HEK293 (cell line): ENCODE data around the gene MSI2.

Experiments used
- CTCF ChIA-PET: fragments of 350-600 bp; formaldehyde crosslinking; extraction: SDS; loops from one replicate; lab custom pipeline; 2021; ENCODE audit warnings: antibody characterized with exemption; lab: Yijun Ruan, JAX
- POLR2A ChIA-PET: fragments of 300-600 bp; formaldehyde crosslinking; extraction: SDS; loops from one replicate; lab custom pipeline; 2020; ENCODE audit warnings: antibody characterized with exemption, inconsistent platforms; lab: Yijun Ruan, JAX
- H3K27ac ChIP-seq: fragments of 200-500 bp; sonication (Bioruptor generic); 2 replicates; pipeline ENCODE4 v1.5.1; 2014; ENCODE audit warnings: low read depth, low read length, control low read depth, inconsistent platforms; ENCODE audit errors: extremely low read depth
- H3K36me3 ChIP-seq, 2 experiments: fragments of 200-500 bp in 1 of 2; sonication (Bioruptor generic) in 1 of 2; 1 replicate in 1 of 2; 2 replicates in 1 of 2; pipeline ENCODE4 v1.5.1; 2014 to 2017; ENCODE audit warnings: inconsistent platforms in 2 of 2, low read length in 2 of 2; ENCODE audit not compliant: control insufficient read depth in 2 of 2, insufficient read depth in 1 of 2
- H3K4me1 ChIP-seq: fragments of 200-500 bp; sonication (Bioruptor generic); 2 replicates; pipeline ENCODE4 v1.5.1; 2014; ENCODE audit warnings: mild to moderate bottlenecking, low read length, inconsistent platforms; ENCODE audit not compliant: control insufficient read depth, insufficient read depth
- H3K4me3 ChIP-seq: 2 replicates; pipeline ENCODE4 v1.5.1; 2011; ENCODE audit warnings: low read depth, mild to moderate bottlenecking, control low read depth, low read length, moderate library complexity
- H3K9me3 ChIP-seq: fragments of 200-500 bp; sonication (Bioruptor generic); 2 replicates; pipeline ENCODE4 v1.5.1; 2014; ENCODE audit warnings: low read depth, low read length, inconsistent platforms; ENCODE audit not compliant: control insufficient read depth, insufficient read depth
- BCL11A ChIP-seq: fragments of 450-650 bp; formaldehyde crosslinking; IDR thresholded peaks from 2 replicates; pipeline ENCODE4 v1.5.1; 2016; ENCODE audit warnings: low read depth, missing biosample characterization, missing genetic modification characterization
- GLI2 ChIP-seq: fragments of 450-650 bp; formaldehyde crosslinking; IDR thresholded peaks from 2 replicates; pipeline ENCODE4; 2017; ENCODE audit warnings: missing biosample characterization, missing genetic modification characterization, low read depth, borderline replicate concordance
- IKZF3 ChIP-seq: fragments of 450-650 bp; IDR thresholded peaks from 2 replicates; pipeline ENCODE4 v1.5.0; 2018; ENCODE audit warnings: missing biosample characterization, mild to moderate bottlenecking, missing genetic modification characterization, moderate library complexity
- REPIN1 ChIP-seq: fragments of 450-650 bp; formaldehyde crosslinking; IDR thresholded peaks from 2 replicates; pipeline ENCODE4 v1.5.1; 2017; ENCODE audit warnings: missing biosample characterization, missing genetic modification characterization, low read depth
- SCRT1 ChIP-seq: fragments of 450-650 bp; formaldehyde crosslinking; IDR thresholded peaks from 2 replicates; pipeline ENCODE4 v1.5.1; 2016; ENCODE audit warnings: missing biosample characterization, missing genetic modification characterization, borderline replicate concordance
- ZBTB17 ChIP-seq: fragments of 450-650 bp; formaldehyde crosslinking; IDR thresholded peaks from 2 replicates; pipeline ENCODE4 v1.5.1; 2016; ENCODE audit warnings: missing biosample characterization, missing genetic modification characterization
- ZBTB7A ChIP-seq: fragments of 450-650 bp; formaldehyde crosslinking; IDR thresholded peaks from 2 replicates; pipeline ENCODE4 v1.5.1; 2016; ENCODE audit warnings: low read depth, missing biosample characterization, missing genetic modification characterization
- ZNF10 ChIP-seq: fragments of 450-650 bp; formaldehyde crosslinking; IDR thresholded peaks from 2 replicates; pipeline ENCODE4 v1.5.1; 2017; ENCODE audit warnings: missing biosample characterization, missing genetic modification characterization
- ZNF133 ChIP-seq: fragments of 450-650 bp; formaldehyde crosslinking; IDR thresholded peaks from 2 replicates; pipeline ENCODE4 v1.5.1; 2016; ENCODE audit warnings: missing biosample characterization, missing genetic modification characterization
- ZNF138 ChIP-seq: fragments of 450-650 bp; formaldehyde crosslinking; IDR thresholded peaks from 2 replicates; pipeline ENCODE4 v1.5.1; 2016; ENCODE audit warnings: missing biosample characterization, missing genetic modification characterization, borderline replicate concordance
- ZNF292 ChIP-seq: fragments of 450-650 bp; formaldehyde crosslinking; IDR thresholded peaks from 2 replicates; pipeline ENCODE4 v1.5.1; 2016; ENCODE audit warnings: low read depth, missing biosample characterization, missing genetic modification characterization, borderline replicate concordance
- ZNF416 ChIP-seq: fragments of 450-650 bp; formaldehyde crosslinking; IDR thresholded peaks from 2 replicates; pipeline ENCODE4 v1.5.1; 2016; ENCODE audit warnings: missing biosample characterization, missing genetic modification characterization
- ZNF510 ChIP-seq: fragments of 450-650 bp; formaldehyde crosslinking; IDR thresholded peaks from 2 replicates; pipeline ENCODE4 v1.5.1; 2018; ENCODE audit warnings: mild to moderate bottlenecking, missing genetic modification characterization, missing biosample characterization; ENCODE audit not compliant: insufficient replicate concordance
- ZNF596 ChIP-seq: fragments of 450-650 bp; IDR thresholded peaks from 2 replicates; pipeline ENCODE4 v1.5.0; 2018; ENCODE audit warnings: missing biosample characterization, mild to moderate bottlenecking, missing genetic modification characterization, moderate library complexity
- ZNF626 ChIP-seq: fragments of 450-650 bp; sonication (Bioruptor Pico); formaldehyde crosslinking; IDR thresholded peaks from 2 replicates; pipeline ENCODE4 v1.5.1; 2018; ENCODE audit warnings: missing biosample characterization, missing genetic modification characterization, inconsistent platforms
- ZNF660 ChIP-seq: fragments of 450-650 bp; IDR thresholded peaks from 2 replicates; pipeline ENCODE4 v1.5.1; 2018; ENCODE audit warnings: missing biosample characterization, mild to moderate bottlenecking, missing genetic modification characterization
- TF ChIP-seq, protein P1 (sequence below): fragments of 450-650 bp; formaldehyde crosslinking; IDR thresholded peaks from 2 replicates; pipeline ENCODE4 v1.5.1; 2016; ENCODE audit warnings: missing biosample characterization, missing genetic modification characterization
- TF ChIP-seq, protein P2 (sequence below): fragments of 450-650 bp; formaldehyde crosslinking; IDR thresholded peaks from 2 replicates; pipeline ENCODE4; 2016; ENCODE audit warnings: missing biosample characterization, missing genetic modification characterization
- TF ChIP-seq, protein P3 (sequence below): fragments of 450-650 bp; formaldehyde crosslinking; IDR thresholded peaks from 2 replicates; pipeline ENCODE4 v1.5.1; 2016; ENCODE audit warnings: missing biosample characterization, missing genetic modification characterization, borderline replicate concordance
- TF ChIP-seq, protein P4 (sequence below): fragments of 450-650 bp; formaldehyde crosslinking; IDR thresholded peaks from 2 replicates; pipeline ENCODE4 v1.5.1; 2016; ENCODE audit warnings: missing biosample characterization, missing genetic modification characterization, low read depth

The MSI2 gene

DNA sequence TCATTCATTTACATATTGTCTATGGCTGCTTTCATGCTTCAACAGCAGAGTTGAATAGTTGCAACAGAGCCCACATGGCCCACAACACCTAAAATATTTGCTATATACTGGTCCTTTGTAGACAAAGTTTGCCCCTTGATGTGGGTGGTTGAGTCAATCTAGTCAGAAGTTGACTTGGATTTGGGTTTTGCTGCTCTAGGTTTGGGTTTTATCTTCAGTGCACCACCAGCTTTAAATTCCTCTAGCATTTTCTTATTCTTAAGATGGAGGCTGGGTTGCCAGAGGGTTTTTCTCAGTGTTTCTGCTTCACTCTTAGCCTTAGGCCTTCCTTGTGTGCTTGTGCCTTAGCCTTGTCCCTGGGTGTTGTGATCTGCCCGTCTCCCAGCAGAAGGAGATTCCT is 437.7 kb downstream of the MSI2 start (continued):
- no peak for TF ChIP-seq ZNF510 (tag by site-specific recombination)
- TF ChIP-seq, protein P1, sequence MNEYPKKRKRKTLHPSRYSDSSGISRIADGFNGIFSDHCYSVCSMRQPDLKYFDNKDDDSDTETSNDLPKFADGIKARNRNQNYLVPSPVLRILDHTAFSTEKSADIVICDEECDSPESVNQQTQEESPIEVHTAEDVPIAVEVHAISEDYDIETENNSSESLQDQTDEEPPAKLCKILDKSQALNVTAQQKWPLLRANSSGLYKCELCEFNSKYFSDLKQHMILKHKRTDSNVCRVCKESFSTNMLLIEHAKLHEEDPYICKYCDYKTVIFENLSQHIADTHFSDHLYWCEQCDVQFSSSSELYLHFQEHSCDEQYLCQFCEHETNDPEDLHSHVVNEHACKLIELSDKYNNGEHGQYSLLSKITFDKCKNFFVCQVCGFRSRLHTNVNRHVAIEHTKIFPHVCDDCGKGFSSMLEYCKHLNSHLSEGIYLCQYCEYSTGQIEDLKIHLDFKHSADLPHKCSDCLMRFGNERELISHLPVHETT (tag by site-specific recombination), result no peak

GRCh38 chr17:57696050-57696449 is 439.7 kb downstream of the MSI2 start:
- H3K36me3 ChIP-seq, result no peaks in the 10 kb centered on the region
- no peak overlapping the region for H3K4me3 ChIP-seq
- POLR2A ChIA-PET, result no interaction called here
- H3K9me3 ChIP-seq, result 0 out of 2 replicates have a peak, but pooled peaks cover 2% of the 10 kb centered on the region
- no peaks in the 10 kb centered on the region for H3K4me1 ChIP-seq
- CTCF ChIA-PET, result interaction anchor here (1.9 to 3.1 kb wide), 2 partner anchors 24 to 453 kb away, joined by 4 to 16 read pairs; no protein-coding TSS in a partner anchor
- no peak for TF ChIP-seq ZNF10 (tag by site-specific recombination)
- TF ChIP-seq ZNF292 (tag by site-specific recombination), result no peak
- TF ChIP-seq ZBTB17 (tag by site-specific recombination), result no peak
- TF ChIP-seq SCRT1 (tag by site-specific recombination), result no peak
- no peak for TF ChIP-seq ZBTB7A
- no peak for TF ChIP-seq ZNF510 (tag by site-specific recombination)
- TF ChIP-seq ZNF138 (tag by site-specific recombination), result no peak
- TF ChIP-seq, protein P2, sequence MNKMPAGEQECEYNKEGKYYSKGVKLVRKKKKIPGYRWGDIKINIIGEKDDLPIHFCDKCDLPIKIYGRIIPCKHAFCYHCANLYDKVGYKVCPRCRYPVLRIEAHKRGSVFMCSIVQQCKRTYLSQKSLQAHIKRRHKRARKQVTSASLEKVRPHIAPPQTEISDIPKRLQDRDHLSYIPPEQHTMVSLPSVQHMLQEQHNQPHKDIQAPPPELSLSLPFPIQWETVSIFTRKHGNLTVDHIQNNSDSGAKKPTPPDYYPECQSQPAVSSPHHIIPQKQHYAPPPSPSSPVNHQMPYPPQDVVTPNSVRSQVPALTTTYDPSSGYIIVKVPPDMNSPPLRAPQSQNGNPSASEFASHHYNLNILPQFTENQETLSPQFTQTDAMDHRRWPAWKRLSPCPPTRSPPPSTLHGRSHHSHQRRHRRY (tag by site-specific recombination), result no peak
- TF ChIP-seq GLI2 (tag by site-specific recombination), result no peak
- TF ChIP-seq ZNF133 (tag by site-specific recombination), result no peak
- no peak for TF ChIP-seq IKZF3 (tag by site-specific recombination)
- TF ChIP-seq BCL11A (tag by site-specific recombination), result no peak
- TF ChIP-seq ZNF626 (tag by site-specific recombination), result no peak
- TF ChIP-seq, protein P3, sequence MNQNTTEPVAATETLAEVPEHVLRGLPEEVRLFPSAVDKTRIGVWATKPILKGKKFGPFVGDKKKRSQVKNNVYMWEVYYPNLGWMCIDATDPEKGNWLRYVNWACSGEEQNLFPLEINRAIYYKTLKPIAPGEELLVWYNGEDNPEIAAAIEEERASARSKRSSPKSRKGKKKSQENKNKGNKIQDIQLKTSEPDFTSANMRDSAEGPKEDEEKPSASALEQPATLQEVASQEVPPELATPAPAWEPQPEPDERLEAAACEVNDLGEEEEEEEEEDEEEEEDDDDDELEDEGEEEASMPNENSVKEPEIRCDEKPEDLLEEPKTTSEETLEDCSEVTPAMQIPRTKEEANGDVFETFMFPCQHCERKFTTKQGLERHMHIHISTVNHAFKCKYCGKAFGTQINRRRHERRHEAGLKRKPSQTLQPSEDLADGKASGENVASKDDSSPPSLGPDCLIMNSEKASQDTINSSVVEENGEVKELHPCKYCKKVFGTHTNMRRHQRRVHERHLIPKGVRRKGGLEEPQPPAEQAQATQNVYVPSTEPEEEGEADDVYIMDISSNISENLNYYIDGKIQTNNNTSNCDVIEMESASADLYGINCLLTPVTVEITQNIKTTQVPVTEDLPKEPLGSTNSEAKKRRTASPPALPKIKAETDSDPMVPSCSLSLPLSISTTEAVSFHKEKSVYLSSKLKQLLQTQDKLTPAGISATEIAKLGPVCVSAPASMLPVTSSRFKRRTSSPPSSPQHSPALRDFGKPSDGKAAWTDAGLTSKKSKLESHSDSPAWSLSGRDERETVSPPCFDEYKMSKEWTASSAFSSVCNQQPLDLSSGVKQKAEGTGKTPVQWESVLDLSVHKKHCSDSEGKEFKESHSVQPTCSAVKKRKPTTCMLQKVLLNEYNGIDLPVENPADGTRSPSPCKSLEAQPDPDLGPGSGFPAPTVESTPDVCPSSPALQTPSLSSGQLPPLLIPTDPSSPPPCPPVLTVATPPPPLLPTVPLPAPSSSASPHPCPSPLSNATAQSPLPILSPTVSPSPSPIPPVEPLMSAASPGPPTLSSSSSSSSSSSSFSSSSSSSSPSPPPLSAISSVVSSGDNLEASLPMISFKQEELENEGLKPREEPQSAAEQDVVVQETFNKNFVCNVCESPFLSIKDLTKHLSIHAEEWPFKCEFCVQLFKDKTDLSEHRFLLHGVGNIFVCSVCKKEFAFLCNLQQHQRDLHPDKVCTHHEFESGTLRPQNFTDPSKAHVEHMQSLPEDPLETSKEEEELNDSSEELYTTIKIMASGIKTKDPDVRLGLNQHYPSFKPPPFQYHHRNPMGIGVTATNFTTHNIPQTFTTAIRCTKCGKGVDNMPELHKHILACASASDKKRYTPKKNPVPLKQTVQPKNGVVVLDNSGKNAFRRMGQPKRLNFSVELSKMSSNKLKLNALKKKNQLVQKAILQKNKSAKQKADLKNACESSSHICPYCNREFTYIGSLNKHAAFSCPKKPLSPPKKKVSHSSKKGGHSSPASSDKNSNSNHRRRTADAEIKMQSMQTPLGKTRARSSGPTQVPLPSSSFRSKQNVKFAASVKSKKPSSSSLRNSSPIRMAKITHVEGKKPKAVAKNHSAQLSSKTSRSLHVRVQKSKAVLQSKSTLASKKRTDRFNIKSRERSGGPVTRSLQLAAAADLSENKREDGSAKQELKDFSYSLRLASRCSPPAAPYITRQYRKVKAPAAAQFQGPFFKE (tag by site-specific recombination), result no peak
- TF ChIP-seq, protein P4, sequence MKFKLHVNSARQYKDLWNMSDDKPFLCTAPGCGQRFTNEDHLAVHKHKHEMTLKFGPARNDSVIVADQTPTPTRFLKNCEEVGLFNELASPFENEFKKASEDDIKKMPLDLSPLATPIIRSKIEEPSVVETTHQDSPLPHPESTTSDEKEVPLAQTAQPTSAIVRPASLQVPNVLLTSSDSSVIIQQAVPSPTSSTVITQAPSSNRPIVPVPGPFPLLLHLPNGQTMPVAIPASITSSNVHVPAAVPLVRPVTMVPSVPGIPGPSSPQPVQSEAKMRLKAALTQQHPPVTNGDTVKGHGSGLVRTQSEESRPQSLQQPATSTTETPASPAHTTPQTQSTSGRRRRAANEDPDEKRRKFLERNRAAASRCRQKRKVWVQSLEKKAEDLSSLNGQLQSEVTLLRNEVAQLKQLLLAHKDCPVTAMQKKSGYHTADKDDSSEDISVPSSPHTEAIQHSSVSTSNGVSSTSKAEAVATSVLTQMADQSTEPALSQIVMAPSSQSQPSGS (tag by site-specific recombination), result no peak
- TF ChIP-seq REPIN1 (tag by site-specific recombination), result no peak
- no peak for TF ChIP-seq ZNF660 (tag by site-specific recombination)
- TF ChIP-seq ZNF596, result no peak
- TF ChIP-seq ZNF416, result no peak
- H3K27ac ChIP-seq, result no peak overlapping the region
